ENCODE measurements around the gene CRAMP1.
A peak's percentile ranks its signal among the peaks of the same experiment; 100 is the strongest.

The CRAMP1 gene

GRCh38 chr16:1602285-1602684 is 9.9 kb upstream of the CRAMP1 start:
- no peak for DNase-seq

GRCh38 chr16:1606774-1607173 is 5.4 kb upstream of the CRAMP1 start:
- DNase-seq, result no peak

- DNase-seq, result no peak
Observed at GRCh38 chr16:1607971-1608370, 4.2 kb upstream of the CRAMP1 start.

- peak; percentile 81 to 92 (median 89) for DNase-seq
Observed at GRCh38 chr16:1610071-1610898, 1.9 kb upstream of the CRAMP1 start.

GRCh38 chr16:1610899-1611632 is 1.1 kb upstream of the CRAMP1 start:
- peak in 2 of 6 experiments; percentile 39 to 51 for DNase-seq

- peak in 3 of 6 experiments; percentile 13 to 47 (median 14) for DNase-seq
Observed at GRCh38 chr16:1613211-1613622, 1.1 kb downstream of the CRAMP1 start.

GRCh38 chr16:1613728-1614455 is 1.7 kb downstream of the CRAMP1 start:
- peak in 2 of 6 experiments; percentile 6 to 47 for DNase-seq

- peak in 3 of 6 experiments; percentile 4 to 23 (median 6) for DNase-seq
Observed at GRCh38 chr16:1614456-1615102, 2.4 kb downstream of the CRAMP1 start.

GRCh38 chr16:1615761-1616160 is 3.6 kb downstream of the CRAMP1 start:
- DNase-seq, result no peak

GRCh38 chr16:1619976-1620375 is 7.8 kb downstream of the CRAMP1 start:
- DNase-seq, result no peak

- DNase-seq, result no peak
Observed at GRCh38 chr16:1620391-1620790, 8.2 kb downstream of the CRAMP1 start.

- DNase-seq, result no peak
Observed at GRCh38 chr16:1621851-1622250, 9.7 kb downstream of the CRAMP1 start.

GRCh38 chr16:1626327-1626726 is 14.2 kb downstream of the CRAMP1 start:
- no peak for DNase-seq

GRCh38 chr16:1626776-1627175 is 14.6 kb downstream of the CRAMP1 start:
- DNase-seq, result no peak

GRCh38 chr16:1630450-1631213 is 18.5 kb downstream of the CRAMP1 start:
- DNase-seq, result no peak

GRCh38 chr16:1631230-1631629 is 19.1 kb downstream of the CRAMP1 start:
- no peak for DNase-seq

GRCh38 chr16:1631931-1632637 is 19.9 kb downstream of the CRAMP1 start:
- no peak for DNase-seq

GRCh38 chr16:1632638-1632970 is 20.4 kb downstream of the CRAMP1 start:
- DNase-seq, result no peak

- no peak for DNase-seq
Observed at GRCh38 chr16:1633310-1633709, 21.1 kb downstream of the CRAMP1 start.

- no peak for DNase-seq
Observed at GRCh38 chr16:1634541-1634940, 22.4 kb downstream of the CRAMP1 start.

GRCh38 chr16:1635070-1635469 is 22.9 kb downstream of the CRAMP1 start:
- DNase-seq, result no peak

GRCh38 chr16:1637526-1637925 is 25.4 kb downstream of the CRAMP1 start:
- no peak for DNase-seq
